Measurements from ENCODE around the gene CCDC198.
A peak's percentile ranks its signal among the peaks of the same experiment; 100 is the strongest.

CCDC198 gene

GRCh38 chr14:57493467-57494181, at the start of gene CCDC198:
CCDC198 (minus strand) TSS chr14:57493857; CDS start chr14:57493715, 142 bp downstream.
- TF ChIP-seq CTCF (IDR thresholded peaks at IDR 0.05; ENCODE audit: unreplicated experiment in 3 of 3), result no peak
- peak within 1 kb of the TSS; percentile 86 to 97 (median 93) for H3K27ac Mint-ChIP-seq
- H3K36me3 Mint-ChIP-seq (ENCODE audit: low read depth), result peaks cover 7% of the 10 kb centered on the region
- peaks cover 26% of the 10 kb centered on the region for H3K4me1 Mint-ChIP-seq
- no peaks in the 10 kb centered on the region for H3K27me3 Mint-ChIP-seq (ENCODE audit: low read depth)
- no peaks in the 10 kb centered on the region for H3K9me3 Mint-ChIP-seq
- H3K4me3 Mint-ChIP-seq, result peak within 1 kb of the TSS; percentile 78 to 81 (median 80)

- TF ChIP-seq CTCF (IDR thresholded peaks at IDR 0.05; ENCODE audit: unreplicated experiment in 3 of 3), result peak in 2 of 3 experiments; percentile 17 to 31
- Mint-ChIP-seq H3K9me3 (peaks cover 3% of the 10 kb centered on the region), H3K27me3 (ENCODE audit: low read depth) (peaks cover 5% of the 10 kb centered on the region)
Measured at GRCh38 chr14:57533214-57533613, 39.6 kb upstream of the CCDC198 start.

GRCh38 chr14:57530571-57530970, 36.9 kb upstream of the CCDC198 start:
- no peak for TF ChIP-seq CTCF (IDR thresholded peaks at IDR 0.05; ENCODE audit: unreplicated experiment in 3 of 3)

More at GRCh38 chr14:57533214-57533613, 39.6 kb upstream of the CCDC198 start:
- H3K4me3 Mint-ChIP-seq, result no peak overlapping the region
- no peaks in the 10 kb centered on the region for H3K36me3 Mint-ChIP-seq (ENCODE audit: low read depth)
- no peaks in the 10 kb centered on the region for H3K4me1 Mint-ChIP-seq
- no peak overlapping the region for H3K27ac Mint-ChIP-seq

GRCh38 chr14:57526942-57527341, 33.3 kb upstream of the CCDC198 start:
- no peak overlapping the region for H3K4me3 Mint-ChIP-seq
- H3K27me3 Mint-ChIP-seq (ENCODE audit: low read depth), result peaks cover 6% of the 10 kb centered on the region
- no peaks in the 10 kb centered on the region for H3K4me1 Mint-ChIP-seq
- no peaks in the 10 kb centered on the region for H3K36me3 Mint-ChIP-seq (ENCODE audit: low read depth)
- TF ChIP-seq CTCF (IDR thresholded peaks at IDR 0.05; ENCODE audit: unreplicated experiment in 3 of 3), result no peak
- H3K9me3 Mint-ChIP-seq, result peaks cover 34% of the 10 kb centered on the region
- H3K27ac Mint-ChIP-seq, result no peak overlapping the region

More at GRCh38 chr14:57530571-57530970, 36.9 kb upstream of the CCDC198 start:
- Mint-ChIP-seq H3K27ac (no peak overlapping the region), H3K36me3 (ENCODE audit: low read depth) (no peaks in the 10 kb centered on the region), H3K4me1 (no peaks in the 10 kb centered on the region), H3K27me3 (ENCODE audit: low read depth) (peaks cover 9% of the 10 kb centered on the region), H3K4me3 (no peak overlapping the region), H3K9me3 (peaks cover 8% of the 10 kb centered on the region)

GRCh38 chr14:57519043-57519442, 25.4 kb upstream of the CCDC198 start:
- Mint-ChIP-seq H3K9me3 (peaks cover 47% of the 10 kb centered on the region), H3K4me3 (no peak overlapping the region), H3K27ac (no peak overlapping the region), H3K4me1 (no peaks in the 10 kb centered on the region), H3K36me3 (ENCODE audit: low read depth) (no peaks in the 10 kb centered on the region), H3K27me3 (ENCODE audit: low read depth) (no peaks in the 10 kb centered on the region)
- no peak for TF ChIP-seq CTCF (IDR thresholded peaks at IDR 0.05; ENCODE audit: unreplicated experiment in 3 of 3)

- Mint-ChIP-seq H3K36me3 (ENCODE audit: low read depth) (no peaks in the 10 kb centered on the region), H3K27ac (peak overlapping the region in 2 of 3 experiments; percentile 11 to 73), H3K4me3 (no peak overlapping the region), H3K4me1 (peaks cover 10% of the 10 kb centered on the region), H3K27me3 (ENCODE audit: low read depth) (no peaks in the 10 kb centered on the region), H3K9me3 (peaks cover 12% of the 10 kb centered on the region)
- TF ChIP-seq CTCF (IDR thresholded peaks at IDR 0.05; ENCODE audit: unreplicated experiment in 3 of 3), result no peak
Measured at GRCh38 chr14:57512220-57512619, 18.6 kb upstream of the CCDC198 start.
